Stimulated activated CD4-positive, alpha-beta T cell treated with anti-CD3 and anti-CD28 coated beads, Interleukin-2, amount 100 ng/mL, for 24 hours (primary cell): ENCODE data around the gene HOXC5.

Experiments
- DNase-seq, 2 donors: peaks; one replicate each; pipeline ENCODE4 v3.0.0-alpha.2; 2020

Gene HOXC5

GRCh38 chr12:53996240-53997203 lies 36.3 kb upstream of the HOXC5 start:
- DNase-seq, result no peak

- DNase-seq, result no peak
Observed at GRCh38 chr12:53997204-53998109, 35.4 kb upstream of the HOXC5 start.

- DNase-seq, result no peak
Observed at GRCh38 chr12:53998110-53998899, 34.5 kb upstream of the HOXC5 start.

GRCh38 chr12:53998900-53999236 lies 34.0 kb upstream of the HOXC5 start:
- no peak for DNase-seq

- DNase-seq, result no peak
Observed at GRCh38 chr12:53999559-54000115, 33.2 kb upstream of the HOXC5 start.

GRCh38 chr12:54000116-54001114 lies 32.4 kb upstream of the HOXC5 start, which contains the start of gene HOXC9:
HOXC9 (plus strand) TSS chr12:54000161; CDS start chr12:54000189, 28 bp downstream.
- no peak for DNase-seq

GRCh38 chr12:54001283-54002187 lies 31.3 kb upstream of the HOXC5 start:
- DNase-seq, result no peak

GRCh38 chr12:54002278-54002914 lies 30.5 kb upstream of the HOXC5 start:
- DNase-seq, result no peak

GRCh38 chr12:54002915-54003389 lies 29.9 kb upstream of the HOXC5 start:
- DNase-seq, result no peak

- DNase-seq, result no peak
Observed at GRCh38 chr12:54003625-54004024, 29.2 kb upstream of the HOXC5 start.

GRCh38 chr12:54004063-54004840 lies 28.6 kb upstream of the HOXC5 start:
- no peak for DNase-seq

GRCh38 chr12:54004841-54005530 lies 27.9 kb upstream of the HOXC5 start:
- no peak for DNase-seq

GRCh38 chr12:54005531-54005852 lies 27.4 kb upstream of the HOXC5 start:
- DNase-seq, result no peak

- peak; percentile 90 for DNase-seq
Observed at GRCh38 chr12:54005853-54006558, 26.8 kb upstream of the HOXC5 start.

- no peak for DNase-seq
Observed at GRCh38 chr12:54006559-54007220, 26.2 kb upstream of the HOXC5 start.

GRCh38 chr12:54007538-54008259 lies 25.2 kb upstream of the HOXC5 start:
- no peak for DNase-seq
